SK-N-SH (cell line): ENCODE results near the gene CNBD2.
A peak's percentile ranks its signal among the peaks of the same experiment; 100 is the strongest.

ENCODE experiments used
- CHD2 ChIP-seq: fragments of 150-350 bp; IDR thresholded peaks from 2 replicates; pipeline ENCODE4 v1.6.1; 2018; ENCODE audit warnings: low read length; ENCODE audit not compliant: partially characterized antibody
- CTCF ChIP-seq: fragments of 200-600 bp; sonication (generic); IDR thresholded peaks from 2 replicates; pipeline ENCODE4 v1.6.1; 2017; ENCODE audit warnings: antibody characterized with exemption, mild to moderate bottlenecking, moderate library complexity
- EZH2phosphoT487 ChIP-seq: fragments of 200-600 bp; sonication (generic); IDR thresholded peaks from 2 replicates; pipeline ENCODE4 v1.6.1; 2017; ENCODE audit warnings: low read depth, mixed run types, mild to moderate bottlenecking, antibody characterized with exemption, moderate library complexity, borderline replicate concordance
- GABPA ChIP-seq: IDR thresholded peaks from 2 replicates; pipeline ENCODE4 v1.4.0; 2012; ENCODE audit warnings: low read depth, mild to moderate bottlenecking
- PBX3 ChIP-seq: IDR thresholded peaks from 2 replicates; pipeline ENCODE4; 2012
- SIN3A ChIP-seq: IDR thresholded peaks from 2 replicates; pipeline ENCODE4 v1.6.1; 2012; ENCODE audit warnings: low read depth, mild to moderate bottlenecking, low read length, moderate library complexity, borderline replicate concordance

- peak; percentile 98 for TF ChIP-seq GABPA
- no peak for TF ChIP-seq EZH2phosphoT487
- peak; percentile 93 for TF ChIP-seq CTCF
- TF ChIP-seq SIN3A, result peak; percentile 76
- peak; percentile 94 for TF ChIP-seq CHD2
- TF ChIP-seq PBX3, result 0 out of 2 replicates have a peak, but pooled peaks have one; percentile 8
These were observed 14.0 kb upstream of the CNBD2 start, which contains the start of gene SCAND1 for GRCh38 chr20:35954200-35954906.
